Vagina (tissue), 2 donors: ENCODE results near the gene PSMB7.

ENCODE experiments used
- CTCF ChIP-seq, 3 experiments: fragments of 450-650 bp in 2 of 3; fragments of 200-600 bp in 1 of 3; sonication (generic) in 1 of 3; IDR thresholded peaks; one replicate each; pipeline ENCODE4 v1.5.1; 2017 to 2019; ENCODE audit warnings: antibody characterized with exemption in 3 of 3, mild to moderate bottlenecking in 2 of 3, moderate library complexity in 2 of 3
- POLR2A ChIP-seq, 2 donors: fragments of 450-650 bp; IDR thresholded peaks; one replicate each; pipeline ENCODE4 v1.6.1; 2017; ENCODE audit warnings: antibody characterized with exemption in 2 of 2, mild to moderate bottlenecking in 2 of 2, moderate library complexity in 2 of 2

- TF ChIP-seq POLR2A (IDR thresholded peaks at IDR 0.05), result no peak
- TF ChIP-seq CTCF (IDR thresholded peaks at IDR 0.05), result no peak
Measured at GRCh38 chr9:124373851-124374250, 41.4 kb downstream of the PSMB7 start.
